HG03520 (cell line): ENCODE measurements around the gene RAD23A.
"Not testable (repeated sequence)": the region's sequence is repeated elsewhere in the genome, so short reads cannot be mapped to it uniquely, and the experiment has no call there.

Experiments used
- ATAC-seq: cut with Tn5 transposase; IDR thresholded peaks from one replicate; pipeline ENCODE4 v1.9.1; 2021; ENCODE audit warnings: mild to moderate bottlenecking, moderate library complexity; ENCODE audit not compliant: unreplicated experiment

RAD23A gene

GRCh38 chr19:12945479-12946091 is at the start of gene RAD23A:
RAD23A (plus strand) TSS chr19:12945862; CDS start chr19:12945949, 87 bp downstream.
- ATAC-seq: peak; percentile 68

DNA sequence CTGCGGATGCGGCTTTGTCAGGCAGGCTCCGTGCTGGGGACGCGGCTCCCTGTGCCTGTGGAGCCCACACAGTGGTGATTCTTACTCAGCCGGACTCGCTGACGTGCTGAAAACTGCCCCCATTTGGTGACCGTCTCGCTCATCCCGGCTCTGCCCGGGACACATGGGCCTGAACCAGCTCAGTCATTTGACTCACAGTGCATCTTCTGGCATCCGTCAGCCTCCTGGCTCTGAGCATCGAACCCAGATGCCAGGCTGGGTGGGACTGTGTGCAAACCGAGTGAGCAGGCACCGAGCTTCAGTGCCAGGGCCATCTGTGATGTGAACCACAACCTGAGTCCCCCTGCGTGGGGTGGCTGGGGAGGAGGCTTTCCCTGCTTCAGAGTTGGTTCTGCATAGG is 49.2 kb upstream of the RAD23A start:
- no peak for ATAC-seq

GRCh38 chr19:12899891-12900518 is 45.7 kb upstream of the RAD23A start:
- ATAC-seq: peak; percentile 66

GRCh38 chr19:12907166-12907565 is 38.5 kb upstream of the RAD23A start:
- no peak for ATAC-seq

GRCh38 chr19:12912571-12912970 is 33.1 kb upstream of the RAD23A start:
- ATAC-seq: no peak

GRCh38 chr19:12913011-12913561 is 32.6 kb upstream of the RAD23A start:
- ATAC-seq: no peak

GRCh38 chr19:12913851-12914690 is 31.6 kb upstream of the RAD23A start:
- ATAC-seq: no peak

- not testable (repeated sequence) for ATAC-seq
Observed at GRCh38 chr19:12915860-12916259, 29.8 kb upstream of the RAD23A start.

GRCh38 chr19:12918253-12918652 is 27.4 kb upstream of the RAD23A start:
- no peak for ATAC-seq

GRCh38 chr19:12921047-12921446 is 24.6 kb upstream of the RAD23A start:
- ATAC-seq: no peak

DNA sequence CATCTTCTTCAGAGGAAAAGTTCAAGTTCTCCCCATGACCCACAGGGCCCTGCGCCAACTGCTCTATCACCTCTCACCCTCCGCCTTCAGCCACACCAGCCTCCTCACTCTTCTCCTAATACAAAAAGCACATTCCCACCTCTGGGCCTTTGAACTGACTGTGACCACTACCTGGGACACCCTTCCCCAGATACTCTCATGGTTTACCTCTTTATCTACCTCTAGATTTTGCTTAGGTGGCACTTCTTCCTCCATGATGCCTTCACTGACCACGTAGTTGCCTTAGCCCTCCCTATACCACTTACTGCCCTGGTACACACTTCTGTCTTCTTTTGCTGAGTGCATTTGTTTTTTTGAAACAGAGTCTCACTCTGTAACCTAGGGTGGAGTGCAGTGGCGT is 22.7 kb upstream of the RAD23A start:
- no peak for ATAC-seq

DNA sequence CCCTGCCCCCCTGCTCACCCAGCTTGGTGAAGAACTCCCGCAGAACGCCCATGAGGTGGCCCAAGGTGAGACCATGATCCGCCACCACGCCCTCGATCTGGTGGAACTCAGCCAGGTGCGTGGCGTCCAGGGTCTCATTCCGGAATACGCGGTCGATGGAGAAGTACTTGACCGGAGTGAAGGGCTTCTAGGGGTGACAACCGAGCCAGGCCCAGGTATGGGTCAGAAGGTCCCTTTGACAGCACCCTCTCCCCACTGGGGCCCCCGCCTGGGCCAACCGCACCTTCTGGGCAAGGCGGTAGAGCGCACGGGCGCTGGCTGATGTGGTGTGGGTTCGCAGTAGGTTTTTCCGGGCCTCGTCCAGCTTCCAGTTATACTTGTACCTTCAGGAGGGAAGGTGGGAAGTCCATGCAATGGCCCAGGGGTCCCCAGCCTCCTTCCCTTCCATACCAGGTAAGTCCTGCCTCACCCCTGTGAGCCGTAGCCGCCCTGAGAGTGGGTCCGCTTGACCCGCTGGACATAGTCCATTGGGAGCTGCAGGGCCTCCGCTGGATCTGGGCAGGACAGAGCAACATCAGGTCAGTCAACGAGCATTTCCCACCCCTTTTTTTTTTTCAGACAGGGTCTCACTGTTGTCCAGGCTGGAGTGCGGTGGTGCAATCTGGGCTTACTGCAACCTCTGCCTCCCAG is 20.9 kb upstream of the RAD23A start:
- ATAC-seq: no peak

DNA sequence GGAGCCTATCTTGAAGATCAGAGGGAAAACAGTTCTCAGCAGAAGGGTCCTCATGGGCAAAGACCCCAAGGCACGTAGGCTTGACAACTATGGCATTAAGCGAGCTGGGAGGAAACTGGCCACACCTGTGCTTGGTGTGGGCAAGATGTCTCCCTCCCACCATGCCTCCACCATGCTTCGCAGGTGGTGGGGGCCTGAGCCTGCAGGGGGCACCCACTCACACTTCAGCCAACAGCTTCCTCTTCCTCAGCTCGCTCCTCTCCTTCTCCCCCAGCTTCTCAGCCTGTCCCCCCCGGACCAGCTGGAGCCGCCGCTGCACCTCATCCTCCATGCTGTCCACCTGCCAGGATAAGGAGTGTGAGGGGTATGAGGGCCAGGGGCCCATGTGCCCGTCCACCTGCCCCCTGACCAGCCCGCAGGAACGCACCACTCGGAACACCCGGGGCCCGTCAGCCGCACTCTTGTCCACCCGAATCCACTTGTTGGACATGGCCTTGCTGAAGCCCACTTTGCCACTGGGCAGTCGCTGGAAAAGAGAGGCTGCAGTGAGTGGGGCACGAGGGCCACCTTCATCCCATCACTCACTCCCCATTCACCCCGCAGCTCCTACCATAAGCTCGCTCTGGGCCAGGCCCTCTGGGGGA is 15.5 kb upstream of the RAD23A start:
- ATAC-seq: no peak

DNA sequence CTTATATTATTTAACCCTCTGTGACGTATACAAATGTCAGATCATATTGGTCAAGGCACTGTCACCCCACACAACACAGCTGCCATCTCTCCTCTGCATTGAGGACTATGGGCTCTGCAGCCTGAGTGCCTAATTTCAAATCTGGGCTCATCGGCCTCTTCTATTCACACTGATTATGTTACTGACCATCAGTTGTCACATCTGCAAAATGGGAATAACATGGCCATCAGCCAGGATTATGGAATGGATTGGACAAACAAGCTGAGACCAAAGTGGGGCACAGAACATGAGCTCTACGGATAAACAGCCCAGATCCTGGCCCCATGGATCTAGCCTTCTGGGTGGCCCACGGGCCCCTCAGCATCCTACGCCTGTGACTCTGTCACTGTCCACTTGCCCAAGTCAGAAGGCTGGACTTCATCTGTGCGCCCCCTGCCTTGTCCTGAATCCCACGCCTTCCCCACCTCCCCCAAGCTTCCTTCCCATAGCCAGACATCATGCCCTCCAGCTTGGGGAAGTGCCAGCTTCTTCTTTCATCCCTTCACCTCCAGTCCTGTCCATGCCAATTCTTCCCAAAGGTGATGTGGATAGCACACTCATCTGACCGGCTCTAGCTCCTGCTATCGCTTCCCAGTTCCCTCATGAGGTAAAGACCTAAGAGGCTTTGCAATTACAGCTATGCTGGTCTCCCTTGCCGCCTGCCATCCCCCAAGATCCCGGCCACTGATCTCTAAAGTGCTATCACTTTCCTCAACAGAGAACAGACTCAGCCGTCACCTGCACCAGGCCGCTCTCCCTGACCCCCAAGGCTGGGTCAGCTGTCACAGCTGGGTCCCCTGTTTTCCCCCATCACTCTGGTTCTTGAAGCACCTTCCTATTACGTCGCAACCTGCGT is 13.0 kb upstream of the RAD23A start:
- ATAC-seq: no peak

DNA sequence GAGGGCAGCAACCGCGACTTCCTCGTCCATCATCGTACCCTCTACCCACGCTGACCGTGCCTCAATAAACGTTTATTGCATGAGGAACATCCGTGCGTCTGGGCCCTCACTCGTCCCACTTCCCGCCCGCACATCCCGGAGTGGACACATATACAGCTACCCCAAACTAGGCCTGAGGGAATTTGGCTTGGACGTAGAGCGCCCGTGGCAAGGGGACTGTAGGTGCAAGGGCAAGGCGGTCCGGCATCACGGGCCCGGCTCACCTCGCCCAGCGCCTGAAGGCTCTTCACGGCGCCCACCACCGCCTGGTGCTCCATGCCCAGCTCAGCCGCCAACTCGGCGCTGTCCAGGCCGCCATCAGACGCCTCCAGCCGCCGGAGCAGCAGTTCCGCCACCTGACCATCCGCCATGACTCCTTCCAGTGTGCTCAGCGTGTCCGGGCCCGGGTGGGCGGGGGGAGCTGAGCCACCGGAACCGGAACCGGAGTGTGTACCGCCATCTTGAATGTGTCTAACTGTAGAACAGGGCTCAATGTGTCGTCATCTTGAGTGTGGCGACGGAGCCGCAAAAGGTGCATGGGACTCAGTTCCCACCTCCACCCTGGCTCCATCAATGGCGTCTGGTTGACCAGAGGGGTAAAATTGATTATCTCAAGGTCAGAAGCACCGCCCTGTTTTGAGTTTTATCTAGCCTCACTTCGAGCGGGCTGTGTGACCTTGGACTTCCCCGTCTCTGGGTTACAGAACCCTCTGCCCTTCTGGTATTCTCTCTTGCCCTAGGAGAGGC is 12.2 kb upstream of the RAD23A start, which contains the start of gene FARSA:
Gene FARSA, minus strand, starts transcription at position 425 of the 786 bp plus-strand sequence. Its CDS starts 15 bp downstream, at position 410.
- peak; percentile 31 for ATAC-seq

DNA sequence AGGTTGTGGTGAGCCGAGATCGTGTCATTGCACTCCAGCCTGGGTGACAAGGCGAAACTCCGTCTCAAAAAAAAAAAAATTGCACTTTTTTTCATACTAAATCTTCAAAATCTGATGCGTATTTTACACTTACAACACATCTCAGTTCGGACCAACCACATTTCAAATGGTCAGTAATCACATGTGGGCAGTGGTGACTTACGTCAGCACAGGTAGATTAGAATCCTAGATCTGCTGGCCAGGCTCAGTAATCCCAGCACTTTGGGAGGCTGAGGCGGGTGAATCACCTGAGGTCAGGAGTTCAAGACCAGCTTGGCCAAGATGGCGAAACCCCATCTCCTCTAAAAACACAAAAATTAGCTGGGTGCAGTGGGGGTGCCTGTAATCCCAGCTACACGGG is 10.6 kb upstream of the RAD23A start:
- ATAC-seq: no peak

DNA sequence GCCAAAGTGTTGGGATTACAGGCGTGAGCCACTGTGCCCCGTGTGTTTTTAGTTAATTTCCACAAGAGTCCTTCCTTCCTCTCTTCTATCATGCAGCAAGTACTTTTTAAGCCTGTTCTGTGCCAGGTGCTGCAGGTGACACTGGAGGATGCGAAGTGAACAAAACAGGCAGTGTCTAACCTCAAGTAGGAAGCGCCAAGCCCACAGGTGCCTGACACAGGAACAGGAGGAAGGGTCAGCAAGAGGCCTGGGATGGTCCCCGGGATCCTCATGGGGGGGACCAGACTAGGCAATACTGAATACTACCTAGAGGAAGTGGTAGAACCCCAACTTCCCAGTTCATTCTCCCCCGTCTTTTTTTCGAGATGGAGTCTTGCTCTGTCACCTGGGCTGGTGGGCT is 9.1 kb upstream of the RAD23A start:
- no peak for ATAC-seq

DNA sequence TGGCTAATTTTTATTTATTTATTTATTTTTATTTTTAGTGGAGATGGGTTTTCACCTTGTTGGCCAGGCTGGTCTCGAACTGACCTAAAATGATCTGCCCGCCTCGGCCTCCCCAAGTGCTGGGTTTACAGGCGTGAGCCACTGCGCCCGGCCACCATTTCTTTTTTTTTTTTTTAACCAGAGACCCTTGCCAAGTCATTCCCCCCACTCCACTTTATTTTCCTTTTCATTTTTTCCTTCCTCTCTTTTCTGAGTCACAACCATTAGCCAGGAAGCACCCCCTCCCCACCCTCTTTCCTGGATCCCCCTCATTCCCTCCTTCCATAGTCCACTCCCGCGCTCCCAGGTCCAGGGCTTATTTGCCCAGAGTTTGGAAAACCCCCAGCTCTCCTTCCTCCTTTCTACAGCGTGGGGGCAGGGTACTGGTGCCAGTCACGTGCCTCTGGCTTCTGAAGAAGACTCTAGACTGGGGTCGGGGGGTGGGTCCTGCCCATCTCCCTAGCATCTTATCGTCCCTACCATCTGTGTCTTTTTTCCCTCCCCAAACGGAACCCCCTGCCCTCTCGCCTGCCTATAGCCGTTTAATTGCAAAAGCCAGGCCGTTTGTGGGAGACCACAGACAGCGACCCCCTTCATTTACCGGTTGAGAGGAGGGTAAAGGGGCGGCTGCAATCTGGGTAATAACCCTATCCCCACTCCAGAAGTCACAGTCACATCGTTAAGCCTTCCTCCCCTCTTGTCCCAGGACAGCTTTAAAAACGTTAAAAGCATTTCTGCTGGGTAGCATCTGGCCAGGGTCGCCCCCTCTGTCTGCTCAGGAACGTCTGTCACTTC is 8.4 kb upstream of the RAD23A start:
- ATAC-seq: no peak
